IMR-90 (cell line): Measurements from ENCODE around the gene CNTN5. TPM values are rescaled to one million over a fixed set of nuclear protein-coding genes. Genes with fewer than 3 reads are reported as not detected.

Source experiments
- ATAC-seq: fragments of 200-7000 bp; cut with Tn5 transposase; 2 replicates; pipeline ENCODE4 v1.9.1; 2020; ENCODE audit warnings: low read depth, mild to moderate bottlenecking, moderate library complexity
- BruUV-seq: library from RNA; stranded (reverse); fragments of 400-500 nt; replicated peaks from 2 replicates; lab custom pipeline; 2021; lab: Mats Ljungman, UMichigan
- CTCF ChIA-PET: fragments of 300-600 bp; formaldehyde crosslinking; extraction: SDS; loops from one replicate; lab custom pipeline; 2021; ENCODE audit warnings: antibody characterized with exemption; lab: Yijun Ruan, JAX
- POLR2A ChIA-PET: fragments of 300-600 bp; sonication (Branson Sonifier 250); formaldehyde crosslinking; loops from one replicate; lab custom pipeline; 2022; ENCODE audit warnings: antibody characterized with exemption; ENCODE audit not compliant: unreplicated experiment; lab: Charles Lee
- DNase-seq: peaks from one replicate; pipeline ENCODE4 v3.0.0; 2013
- H2AFZ ChIP-seq: replicated peaks from 2 replicates; pipeline ENCODE3; 2013; ENCODE audit warnings: low read length, mild to moderate bottlenecking; ENCODE audit not compliant: poor library complexity
- H2AK5ac ChIP-seq: 2 replicates; pipeline ENCODE4 v1.6.1; 2013; ENCODE audit warnings: low read depth, low read length, inconsistent platforms
- H2AK9ac ChIP-seq: replicated peaks from 2 replicates; pipeline ENCODE3; 2013; ENCODE audit warnings: mild to moderate bottlenecking, low read depth, low read length, moderate library complexity; ENCODE audit not compliant: poor library complexity
- H2BK120ac ChIP-seq: 2 replicates; pipeline ENCODE4 v1.6.1; 2013; ENCODE audit warnings: low read depth, low read length, inconsistent platforms
- H2BK15ac ChIP-seq: 3 replicates; pipeline ENCODE4 v1.6.1; 2013; ENCODE audit warnings: low read depth, low read length, inconsistent platforms
- H2BK20ac ChIP-seq: 2 replicates; pipeline ENCODE4 v1.6.1; 2013; ENCODE audit warnings: low read depth, mild to moderate bottlenecking, inconsistent platforms, low read length, moderate library complexity
- H2BK5ac ChIP-seq: 2 replicates; pipeline ENCODE4 v1.6.1; 2013; ENCODE audit warnings: mild to moderate bottlenecking, low read depth, low read length, inconsistent platforms; ENCODE audit not compliant: poor library complexity, severe bottlenecking
- H3K14ac ChIP-seq: replicated peaks from 2 replicates; pipeline ENCODE4 v1.6.1; 2013; ENCODE audit warnings: low read depth, low read length, inconsistent platforms
- H3K18ac ChIP-seq: 2 replicates; pipeline ENCODE4 v1.6.1; 2013; ENCODE audit warnings: low read depth, low read length, control low read depth
- H3K23ac ChIP-seq: 2 replicates; pipeline ENCODE4 v1.6.1; 2013; ENCODE audit warnings: low read depth, low read length, inconsistent platforms
- H3K27ac ChIP-seq: 2 replicates; pipeline ENCODE4 v1.5.1; 2013; ENCODE audit warnings: mild to moderate bottlenecking, control low read depth, low read length; ENCODE audit not compliant: insufficient read depth
- H3K27me3 ChIP-seq: 2 replicates; pipeline ENCODE4 v1.6.1; 2013; ENCODE audit warnings: low read length; ENCODE audit not compliant: control insufficient read depth, insufficient read depth
- H3K36me3 ChIP-seq: 2 replicates; pipeline ENCODE4 v1.6.1; 2013; ENCODE audit warnings: low read length, mixed read lengths; ENCODE audit not compliant: control insufficient read depth, insufficient read depth
- H3K4ac ChIP-seq: 2 replicates; pipeline ENCODE4 v1.6.1; 2013; ENCODE audit warnings: low read depth, low read length, inconsistent platforms
- H3K4me1 ChIP-seq: 2 replicates; pipeline ENCODE4 v1.6.1; 2013; ENCODE audit warnings: low read length, mixed read lengths; ENCODE audit not compliant: control insufficient read depth, insufficient read depth
- H3K4me2 ChIP-seq: 2 replicates; pipeline ENCODE4 v1.6.1; 2013; ENCODE audit warnings: low read depth, mild to moderate bottlenecking, control low read depth, low read length, moderate library complexity
- H3K4me3 ChIP-seq: 2 replicates; pipeline ENCODE4 v1.5.1; 2013; ENCODE audit warnings: low read depth, mild to moderate bottlenecking, control low read depth, low read length, moderate library complexity; ENCODE audit not compliant: insufficient read depth
- H3K56ac ChIP-seq: 2 replicates; pipeline ENCODE4 v1.6.1; 2013; ENCODE audit warnings: low read length, inconsistent platforms; ENCODE audit not compliant: insufficient read depth; ENCODE audit errors: extremely low read depth
- H3K79me1 ChIP-seq, 2 experiments: 2 replicates each; pipeline ENCODE4 v1.6.1; 2013; ENCODE audit warnings: low read length in 2 of 2, inconsistent platforms in 1 of 2, low read depth in 1 of 2
- H3K9ac ChIP-seq: 2 replicates; pipeline ENCODE4 v1.6.1; 2013; ENCODE audit warnings: low read depth, low read length, control low read depth
- H3K9me1 ChIP-seq: 2 replicates; pipeline ENCODE4 v1.6.1; 2013; ENCODE audit warnings: low read length, inconsistent platforms; ENCODE audit not compliant: insufficient read depth
- H3K9me3 ChIP-seq: 2 replicates; pipeline ENCODE4 v1.6.1; 2013; ENCODE audit warnings: low read length; ENCODE audit not compliant: control insufficient read depth, insufficient read depth
- H4K20me1 ChIP-seq: 2 replicates; pipeline ENCODE4 v1.6.1; 2013; ENCODE audit warnings: low read length, inconsistent platforms; ENCODE audit not compliant: insufficient read depth
- H4K5ac ChIP-seq: 2 replicates; pipeline ENCODE4 v1.6.1; 2013; ENCODE audit warnings: mild to moderate bottlenecking, low read depth, low read length, control low read depth
- H4K8ac ChIP-seq, 2 experiments: 2 replicates each; pipeline ENCODE4 v1.6.1; 2013; ENCODE audit warnings: low read depth in 2 of 2, low read length in 2 of 2, control low read depth in 1 of 2, inconsistent platforms in 1 of 2
- H4K91ac ChIP-seq: 2 replicates; pipeline ENCODE4 v1.6.1; 2013; ENCODE audit warnings: low read depth, low read length, inconsistent platforms; ENCODE audit not compliant: insufficient read depth
- FOS ChIP-seq: fragments of 150-350 bp; IDR thresholded peaks from 2 replicates; pipeline ENCODE4 v1.6.1; 2016; ENCODE audit warnings: low read depth, low read length
- WGBS, 2 experiments: methylation state at CpG; one replicate each; pipeline versions ENCODE4 v1.1.5 to v1.1.7; 2013; ENCODE audit warnings: missing lambda C conversion rate in 2 of 2; ENCODE audit not compliant: insufficient read length in 1 of 2; ENCODE audit errors: extremely low coverage in 2 of 2; 5-methylcytosine and 5-hydroxymethylcytosine counted together
- dilution Hi-C: fragments of 300-500 bp; cut with HindIII; formaldehyde crosslinking; loops from one replicate; pipeline ENCODE4 v1.14.3; 2018; ENCODE audit warnings: low sequenced_read_pairs; ENCODE audit not compliant: unreplicated experiment
- in situ Hi-C: fragments of 300-500 bp; cut with MboI; formaldehyde crosslinking; loops from 3 replicates; pipeline ENCODE4 v1.14.3; 2019; ENCODE audit warnings: low sequenced_read_pairs, inconsistent platforms, mixed read lengths
- intact Hi-C: fragments of 100-400 bp; cut with micrococcal nuclease; formaldehyde crosslinking; loops from 2 replicates; pipeline ENCODE4 v1.10.0; 2022
- polyA plus RNA-seq, 3 experiments: library from polyadenylated mRNA; depleted of rRNA; stranded (reverse); fragments of >200 nt; gene quantifications; 2 replicates each; pipeline ENCODE4 v1.2.3, GENCODE V29; 2012; ENCODE audit warnings: low replicate concordance in 1 of 3
- total RNA-seq: library from RNA; depleted of rRNA; stranded (reverse); fragments of >200 nt; gene quantifications from 2 replicates; pipeline ENCODE4 v1.2.3, GENCODE V29; 2012
- TF ChIP-seq, protein P1 (sequence below): fragments of 150-350 bp; IDR thresholded peaks from 2 replicates; pipeline ENCODE4 v1.6.1; 2016; ENCODE audit warnings: low read depth, mild to moderate bottlenecking, low read length, moderate library complexity, borderline replicate concordance

CNTN5 gene
- total and polyA plus RNA-seq, 2 of the 4 experiments (the other 2 are of a cell fraction): not detected

DNA sequence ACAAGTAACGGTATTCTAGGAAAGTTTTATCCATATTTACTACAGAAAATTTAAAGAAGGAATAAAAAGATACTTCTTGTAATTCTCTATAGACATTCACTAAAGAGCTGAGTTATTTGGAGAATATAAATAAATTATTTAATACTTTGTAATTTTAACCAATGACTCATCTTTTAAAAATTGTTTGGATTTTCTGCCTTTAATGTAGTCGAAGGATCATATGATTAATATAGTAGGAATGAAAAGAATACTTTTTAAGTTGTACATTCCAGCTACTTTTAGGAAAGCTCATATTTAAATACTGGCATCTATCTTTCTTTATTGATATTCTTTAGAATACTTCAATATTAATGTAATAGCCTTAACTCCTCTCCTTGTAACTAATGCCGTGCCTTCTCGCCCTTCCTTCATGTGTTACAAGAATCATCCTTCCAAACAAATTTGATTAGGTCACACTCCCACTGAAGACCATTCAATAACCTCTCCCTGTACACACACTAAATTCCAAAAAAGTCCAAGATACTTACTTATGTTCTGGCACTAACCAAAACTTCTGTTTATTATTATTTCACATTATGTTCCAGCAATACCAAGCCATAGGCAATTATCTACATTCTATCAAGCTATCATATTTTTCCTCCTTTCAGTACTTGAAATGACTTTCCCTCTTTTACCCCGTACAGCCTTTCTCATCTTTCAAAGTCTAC is 501.9 kb downstream of the CNTN5 start:
- H3K27ac ChIP-seq: no peak overlapping the region
- peak overlapping the region; percentile 35; the same call in 1 of the 2 replicates for H4K5ac ChIP-seq
- no peaks in the 10 kb centered on the region for H4K20me1 ChIP-seq
- POLR2A ChIA-PET: no interaction called here
- H2BK120ac ChIP-seq: peak overlapping the region; percentile 93
- H4K91ac ChIP-seq: peak overlapping the region; percentile 43; the same call in 1 of the 2 replicates
- H3K36me3 ChIP-seq: no peaks in the 10 kb centered on the region
- in situ Hi-C loops (loop anchor here (25.0 kb wide), 1 partner anchor 1415 kb away; no protein-coding TSS in a partner anchor), dilution Hi-C loops (no loop called here), intact Hi-C loops (no loop called here)
- H3K9me3 ChIP-seq: no peaks in the 10 kb centered on the region
- no peak overlapping the region for H3K4me3 ChIP-seq
- peak overlapping the region in 1 of 2 experiments; percentile 73; a peak in 2 of 4 replicates for H4K8ac ChIP-seq
- WGBS, 2 experiments: no CpG with 5 or more reads among the region's 5 CpGs
- CTCF ChIA-PET: no interaction called here
- peak overlapping the region; percentile 89 for H2BK20ac ChIP-seq
- H3K9me1 ChIP-seq: peaks cover 3% of the 10 kb centered on the region; the same call in 1 of the 2 replicates
- H2AK5ac ChIP-seq: no peak overlapping the region
- H2BK15ac ChIP-seq: peak overlapping the region; percentile 25; the same call in 1 of the 3 replicates
- BruUV-seq: no TSS peak
- H2AFZ ChIP-seq: no peak overlapping the region
- H3K56ac ChIP-seq: 0 out of 2 replicates have a peak overlapping the region, but pooled peaks have one; percentile 33
- H3K9ac ChIP-seq: no peak overlapping the region
- no peaks in the 10 kb centered on the region for H3K27me3 ChIP-seq
- peak overlapping the region; percentile 78 for H2BK5ac ChIP-seq
- H3K23ac ChIP-seq: no peak overlapping the region
- H3K14ac ChIP-seq: 0 out of 2 replicates have a peak overlapping the region, but pooled peaks have one; percentile 34
- H3K4ac ChIP-seq: peak overlapping the region; percentile 64; the same call in 1 of the 2 replicates
- no peaks in the 10 kb centered on the region for H3K79me1 ChIP-seq
- ATAC-seq (peak; percentile 57), DNase-seq (peak; percentile 54)
- peaks cover 10% of the 10 kb centered on the region; the same call in 1 of the 2 replicates for H3K4me1 ChIP-seq
- peak overlapping the region; percentile 81; the same call in 1 of the 2 replicates for H3K18ac ChIP-seq
- H2AK9ac ChIP-seq: no peak overlapping the region
- H3K4me2 ChIP-seq: peak overlapping the region; percentile 65; the same call in 1 of the 2 replicates
- TF ChIP-seq FOS: peak; percentile 54; the same call in 1 of the 2 replicates
- TF ChIP-seq, protein P1, sequence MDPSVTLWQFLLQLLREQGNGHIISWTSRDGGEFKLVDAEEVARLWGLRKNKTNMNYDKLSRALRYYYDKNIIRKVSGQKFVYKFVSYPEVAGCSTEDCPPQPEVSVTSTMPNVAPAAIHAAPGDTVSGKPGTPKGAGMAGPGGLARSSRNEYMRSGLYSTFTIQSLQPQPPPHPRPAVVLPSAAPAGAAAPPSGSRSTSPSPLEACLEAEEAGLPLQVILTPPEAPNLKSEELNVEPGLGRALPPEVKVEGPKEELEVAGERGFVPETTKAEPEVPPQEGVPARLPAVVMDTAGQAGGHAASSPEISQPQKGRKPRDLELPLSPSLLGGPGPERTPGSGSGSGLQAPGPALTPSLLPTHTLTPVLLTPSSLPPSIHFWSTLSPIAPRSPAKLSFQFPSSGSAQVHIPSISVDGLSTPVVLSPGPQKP: no peak
